PC-3 (cell line): Measurements from ENCODE around the gene C20orf141. TPM values are rescaled to one million over a fixed set of nuclear protein-coding genes. Genes with fewer than 3 reads are reported as not detected.

Experiments used
- ATAC-seq: fragments of 200-7000 bp; cut with Tn5 transposase; 2 replicates; pipeline ENCODE4 v1.9.1; 2020; ENCODE audit warnings: mild to moderate bottlenecking, moderate library complexity
- Bru-seq: library from RNA; stranded (reverse); fragments of 400-500 nt; gene quantifications from one replicate; lab custom pipeline; 2021; lab: Mats Ljungman, UMichigan
- BruChase-seq, 2 experiments: library from RNA; stranded (reverse); fragments of 400-500 nt; gene quantifications; one replicate each; lab custom pipeline; 2021; lab: Mats Ljungman, UMichigan
- BruUV-seq: library from RNA; stranded (reverse); fragments of 400-500 nt; replicated peaks from 2 replicates; lab custom pipeline; 2021; lab: Mats Ljungman, UMichigan
- CTCF ChIA-PET: fragments of 300-600 bp; sonication (Branson Sonifier 250); formaldehyde crosslinking; loops from one replicate; lab custom pipeline; 2022; ENCODE audit warnings: antibody characterized with exemption; lab: Charles Lee
- POLR2A ChIA-PET: fragments of 300-600 bp; sonication (Branson Sonifier 250); formaldehyde crosslinking; loops from one replicate; lab custom pipeline; 2022; ENCODE audit warnings: antibody characterized with exemption; ENCODE audit not compliant: unreplicated experiment; lab: Charles Lee
- DNase-seq: peaks from one replicate; pipeline ENCODE4 v3.0.0-alpha.2; 2015
- H2AFZ ChIP-seq: fragments of 300-600 bp; sonication (generic); 2 replicates; pipeline ENCODE4 v1.6.0; 2016; ENCODE audit warnings: antibody characterized with exemption, low read length
- H3F3A ChIP-seq: fragments of 300-600 bp; sonication (generic); one replicate; pipeline ENCODE4 v1.6.0; 2017; ENCODE audit warnings: antibody characterized with exemption, low read length, control low read depth, mild to moderate bottlenecking; ENCODE audit not compliant: unreplicated experiment
- H3K27ac ChIP-seq: fragments of 300-600 bp; sonication (generic); 2 replicates; pipeline ENCODE4 v1.5.1; 2016; ENCODE audit warnings: mild to moderate bottlenecking, low read length
- H3K27me3 ChIP-seq: fragments of 300-600 bp; sonication (generic); 2 replicates; pipeline ENCODE4 v1.6.1; 2016; ENCODE audit warnings: low read length, mixed read lengths
- H3K36me3 ChIP-seq: fragments of 300-600 bp; sonication (generic); 2 replicates; pipeline ENCODE4 v1.6.1; 2016; ENCODE audit warnings: low read depth, mixed run types, low read length, mixed read lengths
- H3K4me1 ChIP-seq: fragments of 300-600 bp; sonication (generic); 2 replicates; pipeline ENCODE4 v1.5.1; 2016; ENCODE audit warnings: low read length; ENCODE audit not compliant: insufficient read depth
- H3K4me2 ChIP-seq: fragments of 300-600 bp; sonication (generic); 2 replicates; pipeline ENCODE4 v1.6.0; 2016; ENCODE audit warnings: low read length
- H3K4me3 ChIP-seq: fragments of 300-600 bp; sonication (generic); 2 replicates; pipeline ENCODE4 v1.5.1; 2016; ENCODE audit warnings: mild to moderate bottlenecking, low read length, mixed read lengths
- H3K79me2 ChIP-seq: fragments of 300-600 bp; sonication (generic); 2 replicates; pipeline ENCODE4 v1.6.1; 2017; ENCODE audit warnings: low read length, mixed read lengths
- H3K9ac ChIP-seq: fragments of 300-600 bp; sonication (generic); 2 replicates; pipeline ENCODE4 v1.6.0; 2016; ENCODE audit warnings: mild to moderate bottlenecking, low read length
- H3K9me2 ChIP-seq: fragments of 300-600 bp; sonication (generic); replicated peaks from 2 replicates; pipeline ENCODE4 v1.6.1; 2016; ENCODE audit warnings: mixed run types, low read length, mixed read lengths
- H3K9me3 ChIP-seq: fragments of 300-600 bp; sonication (generic); 2 replicates; pipeline ENCODE4 v1.6.1; 2016; ENCODE audit warnings: low read length, mixed read lengths
- H4K20me1 ChIP-seq: fragments of 300-600 bp; sonication (generic); 2 replicates; pipeline ENCODE4 v1.6.1; 2016; ENCODE audit warnings: low read length, mixed read lengths
- CTCF ChIP-seq: fragments of 300-600 bp; sonication (generic); conservative IDR thresholded peaks from 2 replicates; pipeline ENCODE4 v1.5.1; 2017; ENCODE audit warnings: antibody characterized with exemption, low read depth, mild to moderate bottlenecking, low read length
- EZH2 ChIP-seq: fragments of 300-600 bp; sonication (generic); IDR thresholded peaks from one replicate; pipeline ENCODE4 v1.6.1; 2017; ENCODE audit warnings: antibody characterized with exemption, mild to moderate bottlenecking, low read length; ENCODE audit not compliant: unreplicated experiment
- EZH2phosphoT487 ChIP-seq: fragments of 300-600 bp; sonication (generic); IDR thresholded peaks from 2 replicates; pipeline ENCODE4 v1.6.1; 2018; ENCODE audit warnings: mild to moderate bottlenecking, antibody characterized with exemption, low read length, borderline replicate concordance
- intact Hi-C: fragments of 100-400 bp; cut with micrococcal nuclease; formaldehyde crosslinking; loops from 2 replicates; pipeline ENCODE4 v1.9.0; 2023
- long read RNA-seq: library from polyadenylated mRNA; unstranded; transcript quantifications from one replicate; pipeline ENCODE4 v2.0.0, GENCODE V29; 2021; ENCODE audit not compliant: unreplicated experiment
- total RNA-seq: library from RNA; depleted of rRNA; stranded (reverse); fragments of >200 nt; gene quantifications from 2 replicates; pipeline ENCODE4 v1.2.3, GENCODE V29; 2014; rRNA removed

The C20orf141 gene
- total RNA-seq, result not detected in 2 replicates
- Bru-seq, nascent RNA, result not detected
- not detected for BruChase-seq, experiment 1, labeled RNA remaining after a 6-hour chase
- not detected for BruChase-seq, experiment 2, labeled RNA remaining after a 2-hour chase
- long read RNA-seq, result 0 reads

DNA sequence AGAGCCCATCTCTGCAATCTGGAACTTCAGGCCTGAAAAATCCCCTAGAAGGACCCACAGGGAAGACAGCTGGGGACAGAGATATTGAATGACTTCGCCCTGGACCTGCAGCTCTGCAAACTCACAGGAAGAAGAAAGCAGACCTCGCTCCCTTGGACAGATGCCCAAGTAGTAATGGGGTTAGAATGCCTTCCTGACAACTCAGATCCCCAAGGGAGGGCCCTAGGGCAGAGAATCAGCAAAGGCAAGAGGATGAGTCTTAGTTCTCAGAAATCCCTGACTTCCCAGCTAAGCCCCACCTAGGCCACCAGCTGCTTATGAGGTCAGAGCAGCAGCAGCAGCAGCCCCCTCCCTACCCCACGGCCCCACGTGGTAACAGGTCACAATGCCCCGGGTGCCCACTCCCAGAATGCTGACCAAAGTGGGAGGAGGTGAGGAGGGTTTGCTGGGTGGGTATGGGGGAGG lies at the start of gene C20orf141:
C20orf141 (plus strand) TSS at position 401 of the 465 bp plus-strand sequence. CDS start 198 bp downstream, outside the sequence.
- Histone ChIP-seq H3K27ac (peak within 1 kb of the TSS; percentile 70), H3K27me3 (no peaks in the 10 kb centered on the region), H3K9me2 (no peaks in the 10 kb centered on the region), H2AFZ (0 out of 2 replicates have a peak within 1 kb of the TSS, but pooled peaks have one; percentile 2), H3K4me3 (no peak within 1 kb of the TSS), H3K4me2 (peak within 1 kb of the TSS; percentile 75), H4K20me1 (no peaks in the 10 kb centered on the region), H3K79me2 (no peaks in the 10 kb centered on the region), H3K4me1 (peaks cover 19% of the 10 kb centered on the region), H3F3A (no peaks in the 10 kb centered on the region), H3K9ac (peak within 1 kb of the TSS; percentile 26; the same call in 1 of the 2 replicates), H3K36me3 (no peaks in the 10 kb centered on the region), H3K9me3 (no peaks in the 10 kb centered on the region)
- TF ChIP-seq CTCF, result no peak
- no peak for TF ChIP-seq EZH2
- TF ChIP-seq EZH2phosphoT487, result no peak
- POLR2A ChIA-PET, result interaction anchor here (0.6 kb wide), 1 partner anchor 60 kb away, joined by 8 read pairs; no protein-coding TSS in a partner anchor
- intact Hi-C loops, result no loop called here
- ATAC-seq (peak; percentile 94), DNase-seq (peak; percentile 99)
- no TSS peak for BruUV-seq
- CTCF ChIA-PET, result interaction anchor here (0.6 to 1.1 kb wide), 2 partner anchors 38 to 41 kb away, joined by 3 to 4 read pairs; no protein-coding TSS in a partner anchor

- H3K79me2 ChIP-seq, result no peaks in the 10 kb centered on the region
- CTCF ChIA-PET, result interaction anchor here (1.4 kb wide), 1 partner anchor 84 kb away, joined by 6 read pairs; no protein-coding TSS in a partner anchor
- TF ChIP-seq EZH2 (no peak), CTCF (no peak), EZH2phosphoT487 (no peak)
- no peaks in the 10 kb centered on the region for H3K9me2 ChIP-seq
- H3K36me3 ChIP-seq, result no peaks in the 10 kb centered on the region
- H3K27ac ChIP-seq, result no peak overlapping the region
- H3K27me3 ChIP-seq, result no peaks in the 10 kb centered on the region
- H3K9me3 ChIP-seq, result no peaks in the 10 kb centered on the region
- no peaks in the 10 kb centered on the region for H3F3A ChIP-seq
- intact Hi-C loops, result no loop called here
- H3K4me3 ChIP-seq, result peak overlapping the region; percentile 39
- DNase-seq, result peak; percentile 94
- H2AFZ ChIP-seq, result peak overlapping the region; percentile 67
- no TSS peak for BruUV-seq
- POLR2A ChIA-PET, result interaction anchor here (0.6 kb wide), 1 partner anchor 149 kb away, joined by 4 read pairs; no protein-coding TSS in a partner anchor
- peaks cover 23% of the 10 kb centered on the region for H3K4me1 ChIP-seq
- no peak overlapping the region for H3K9ac ChIP-seq
- H3K4me2 ChIP-seq, result peak overlapping the region; percentile 79
- no peaks in the 10 kb centered on the region for H4K20me1 ChIP-seq
- ATAC-seq, result peak; percentile 97
These were observed 46.8 kb upstream of the C20orf141 start for GRCh38 chr20:2767768-2768631.
